NB4 (cell line): ENCODE measurements around the gene RTP4.

Source experiments
- CTCF ChIP-seq: IDR thresholded peaks from one replicate; pipeline ENCODE4 v1.5.1; 2012; ENCODE audit warnings: low read depth, low read length
- MYC ChIP-seq: IDR thresholded peaks from 2 replicates; pipeline ENCODE4 v1.6.1; 2011; ENCODE audit warnings: low read depth, low read length
- POLR2A ChIP-seq: IDR thresholded peaks from 2 replicates; pipeline ENCODE4 v1.6.1; 2011; ENCODE audit warnings: mild to moderate bottlenecking; ENCODE audit not compliant: insufficient read length; ENCODE audit errors: extremely low read depth

DNA sequence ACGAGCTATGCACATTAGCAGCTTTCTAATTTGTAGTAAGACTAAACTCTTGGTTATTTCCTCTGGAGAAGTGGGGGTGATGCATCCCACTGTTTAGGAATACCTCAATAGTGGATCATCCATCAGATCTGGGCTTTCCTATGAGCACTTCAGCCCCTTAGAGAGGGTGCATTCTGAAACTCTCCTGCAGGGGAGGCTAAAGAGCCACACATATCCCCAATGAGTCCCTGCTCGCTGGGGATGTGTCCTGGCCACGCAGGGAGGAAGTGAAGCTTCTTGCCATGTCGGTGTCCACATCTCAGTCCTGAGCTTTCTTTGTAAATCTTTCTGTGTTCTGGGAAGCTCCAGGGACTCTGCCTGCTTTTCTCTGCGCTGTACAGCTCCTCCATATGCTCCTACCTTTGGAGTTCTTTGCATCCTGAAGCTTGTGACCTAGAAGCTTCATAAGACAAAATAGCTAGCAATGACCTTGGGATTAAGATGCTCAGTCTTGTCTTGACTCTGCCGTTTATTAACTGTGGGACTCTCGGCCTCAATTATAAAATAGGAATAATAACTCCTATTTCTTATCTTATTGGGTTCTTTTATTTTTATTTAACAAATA is 48.4 kb upstream of the RTP4 start:
- peak; percentile 82 for TF ChIP-seq CTCF
- TF ChIP-seq MYC = no peak
- no peak for TF ChIP-seq POLR2A
